NT2/D1 (cell line): ENCODE data around the gene TBXAS1.

Experiments used
- DNase-seq: peaks from one replicate; pipeline ENCODE4 v3.0.0-alpha.2; 2011; ENCODE audit warnings: low read depth, low spot score
- H3K27me3 ChIP-seq: 2 replicates; pipeline ENCODE4 v1.6.0; 2011; ENCODE audit warnings: mild to moderate bottlenecking; ENCODE audit not compliant: insufficient read length, insufficient read depth
- H3K36me3 ChIP-seq: 2 replicates; pipeline ENCODE4 v1.6.1; 2011; ENCODE audit warnings: mild to moderate bottlenecking, low read length, mixed read lengths; ENCODE audit not compliant: insufficient read depth, insufficient read length
- H3K4me1 ChIP-seq: 2 replicates; pipeline ENCODE4 v1.5.1; 2011; ENCODE audit not compliant: insufficient read depth, insufficient read length
- H3K4me3 ChIP-seq: 2 replicates; pipeline ENCODE4 v1.5.1; 2011; ENCODE audit warnings: low read depth; ENCODE audit not compliant: insufficient read length
- H3K9ac ChIP-seq: 2 replicates; pipeline ENCODE4 v1.6.0; 2011; ENCODE audit warnings: low read depth; ENCODE audit not compliant: insufficient read length
- H3K9me3 ChIP-seq: 2 replicates; pipeline ENCODE4 v1.5.1; 2011; ENCODE audit warnings: mild to moderate bottlenecking, low read length; ENCODE audit not compliant: insufficient read depth
- SUZ12 ChIP-seq: IDR thresholded peaks from 2 replicates; pipeline ENCODE4 v1.6.1; 2011; ENCODE audit not compliant: insufficient read length, insufficient read depth; ENCODE audit errors: extremely low read depth
- YY1 ChIP-seq: IDR thresholded peaks from 2 replicates; pipeline ENCODE4 v1.6.1; 2011; ENCODE audit not compliant: insufficient read length, insufficient read depth
- ZNF274 ChIP-seq: IDR thresholded peaks from 2 replicates; pipeline ENCODE4 v1.6.1; 2011; ENCODE audit warnings: mild to moderate bottlenecking, low read depth, low read length

The TBXAS1 gene

GRCh38 chr7:140029072-140029471 is 200.0 kb downstream of the TBXAS1 start:
- TF ChIP-seq YY1 (no peak), ZNF274 (no peak), SUZ12 (no peak)
- Histone ChIP-seq H3K9me3 (no peaks in the 10 kb centered on the region), H3K27me3 (no peaks in the 10 kb centered on the region), H3K36me3 (peaks cover 2% of the 10 kb centered on the region), H3K4me3 (no peak overlapping the region), H3K4me1 (no peaks in the 10 kb centered on the region), H3K9ac (no peak overlapping the region)
- DNase-seq, result no peak

DNA sequence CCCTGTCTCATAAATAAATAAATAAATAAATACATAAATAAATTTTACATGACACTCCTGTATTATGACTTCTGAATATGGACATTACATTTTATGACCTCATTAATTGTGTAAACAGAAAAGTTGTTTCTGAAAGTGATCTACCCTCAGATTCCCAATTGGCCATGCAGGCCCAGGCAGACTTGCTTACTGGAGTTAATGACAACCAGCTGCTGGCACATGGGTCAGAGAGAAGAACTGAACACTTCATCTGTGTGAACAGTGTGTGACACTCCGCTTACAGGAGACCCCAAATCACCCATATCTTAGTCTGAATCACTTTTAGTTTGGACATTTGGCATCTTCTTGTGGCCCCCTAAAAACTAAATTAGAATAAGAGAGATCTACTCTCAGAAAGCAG is 202.3 kb downstream of the TBXAS1 start:
- no peak for DNase-seq
- no peaks in the 10 kb centered on the region for H3K9me3 ChIP-seq
- no peak overlapping the region for H3K4me3 ChIP-seq
- H3K27me3 ChIP-seq, result no peaks in the 10 kb centered on the region
- H3K9ac ChIP-seq, result no peak overlapping the region
- H3K4me1 ChIP-seq, result no peaks in the 10 kb centered on the region
- TF ChIP-seq YY1 (no peak), SUZ12 (no peak), ZNF274 (no peak)
- peaks cover 2% of the 10 kb centered on the region for H3K36me3 ChIP-seq

DNA sequence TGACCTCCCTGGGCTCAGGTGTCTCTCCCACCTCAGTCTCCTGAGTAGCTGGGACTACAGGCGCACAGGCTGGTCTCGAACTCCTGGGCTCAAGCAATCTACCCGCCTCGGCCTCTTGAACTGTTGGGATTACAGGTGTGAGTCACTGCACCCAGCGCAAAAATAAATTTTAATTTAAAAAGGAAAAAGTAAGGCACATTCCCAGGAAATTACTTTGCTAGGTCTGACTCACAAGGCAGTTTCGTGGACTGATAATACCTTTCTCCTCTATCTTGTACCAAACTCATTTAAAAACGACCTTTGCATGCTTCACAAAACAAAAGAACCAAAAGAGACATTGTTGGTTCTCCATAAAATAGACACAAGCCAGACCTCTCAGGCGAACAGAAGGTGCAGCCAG is 204.0 kb downstream of the TBXAS1 start:
- no peak for TF ChIP-seq ZNF274
- no peak for TF ChIP-seq SUZ12
- no peak for TF ChIP-seq YY1
- DNase-seq, result no peak

GRCh38 chr7:140033779-140034363 is 204.8 kb downstream of the TBXAS1 start:
- H3K9me3 ChIP-seq, result no peaks in the 10 kb centered on the region
- H3K9ac ChIP-seq, result no peak overlapping the region
- DNase-seq, result no peak
- H3K4me3 ChIP-seq, result no peak overlapping the region
- H3K4me1 ChIP-seq, result no peaks in the 10 kb centered on the region
- TF ChIP-seq SUZ12, result no peak
- TF ChIP-seq ZNF274, result no peak
- no peak for TF ChIP-seq YY1
- H3K36me3 ChIP-seq, result peaks cover 11% of the 10 kb centered on the region
- H3K27me3 ChIP-seq, result no peaks in the 10 kb centered on the region

More for the DNA sequence above, 204.0 kb downstream of the TBXAS1 start:
- no peaks in the 10 kb centered on the region for H3K27me3 ChIP-seq
- H3K4me1 ChIP-seq, result no peaks in the 10 kb centered on the region
- no peaks in the 10 kb centered on the region for H3K9me3 ChIP-seq
- peaks cover 11% of the 10 kb centered on the region for H3K36me3 ChIP-seq
- no peak overlapping the region for H3K9ac ChIP-seq
- no peak overlapping the region for H3K4me3 ChIP-seq

GRCh38 chr7:140034421-140034820 is 205.4 kb downstream of the TBXAS1 start:
- Histone ChIP-seq H3K4me3 (no peak overlapping the region), H3K9me3 (no peaks in the 10 kb centered on the region), H3K36me3 (peaks cover 11% of the 10 kb centered on the region), H3K4me1 (no peaks in the 10 kb centered on the region), H3K9ac (no peak overlapping the region), H3K27me3 (no peaks in the 10 kb centered on the region)
- TF ChIP-seq YY1 (no peak), SUZ12 (no peak), ZNF274 (no peak)
- no peak for DNase-seq

GRCh38 chr7:140035400-140036223 is 206.5 kb downstream of the TBXAS1 start:
- no peak for DNase-seq
- peaks cover 14% of the 10 kb centered on the region for H3K36me3 ChIP-seq
- TF ChIP-seq YY1 (no peak), SUZ12 (no peak), ZNF274 (no peak)

GRCh38 chr7:140036224-140036962 is 207.3 kb downstream of the TBXAS1 start:
- Histone ChIP-seq H3K9me3 (no peaks in the 10 kb centered on the region), H3K4me1 (no peaks in the 10 kb centered on the region), H3K27me3 (no peaks in the 10 kb centered on the region), H3K9ac (no peak overlapping the region), H3K4me3 (no peak overlapping the region), H3K36me3 (peaks cover 14% of the 10 kb centered on the region)
- TF ChIP-seq YY1, result no peak
- no peak for TF ChIP-seq ZNF274
- TF ChIP-seq SUZ12, result no peak
- no peak for DNase-seq

More at GRCh38 chr7:140035400-140036223, 206.5 kb downstream of the TBXAS1 start:
- Histone ChIP-seq H3K4me1 (no peaks in the 10 kb centered on the region), H3K9ac (no peak overlapping the region), H3K27me3 (no peaks in the 10 kb centered on the region), H3K4me3 (no peak overlapping the region), H3K9me3 (no peaks in the 10 kb centered on the region)
